Stimulated activated naive CD8-positive, alpha-beta T cell treated with anti-CD3 and anti-CD28 coated beads, Interleukin-15, Interleukin-2, amounts not matched to agents 100 U/mL and 50 U/mL, for 24 hours (primary cell): ENCODE data around the gene DHRS1.

Experiments
- ATAC-seq: fragments of 150-1000 bp; cut with Tn5 transposase; one replicate; pipeline ENCODE4 v1.10.0; 2021
- DNase-seq: peaks from one replicate; pipeline ENCODE4 v3.0.0; 2021

Gene DHRS1

GRCh38 chr14:24262821-24263733, 36.5 kb downstream of the DHRS1 start, which contains the start of gene TGM1:
TGM1 (minus strand) TSS chr14:24263177; CDS start chr14:24262352, 825 bp downstream.
- DNase-seq = no peak
- no peak for ATAC-seq

- no peak for ATAC-seq
Observed at GRCh38 chr14:24261969-24262327, 37.6 kb downstream of the DHRS1 start.

GRCh38 chr14:24261256-24261968, 38.2 kb downstream of the DHRS1 start:
- DNase-seq (no peak), ATAC-seq (no peak)

More at GRCh38 chr14:24261969-24262327, 37.6 kb downstream of the DHRS1 start:
- DNase-seq = no peak

GRCh38 chr14:24260780-24261157, 38.8 kb downstream of the DHRS1 start:
- no peak for DNase-seq
- ATAC-seq = no peak

- ATAC-seq = no peak
Observed at GRCh38 chr14:24260026-24260779, 39.4 kb downstream of the DHRS1 start.

GRCh38 chr14:24259282-24260025, 40.1 kb downstream of the DHRS1 start:
- DNase-seq = no peak
- no peak for ATAC-seq

More at GRCh38 chr14:24260026-24260779, 39.4 kb downstream of the DHRS1 start:
- no peak for DNase-seq

- DNase-seq (no peak), ATAC-seq (no peak)
Observed at GRCh38 chr14:24258548-24259265, 40.9 kb downstream of the DHRS1 start.

GRCh38 chr14:24258119-24258518, 41.5 kb downstream of the DHRS1 start:
- DNase-seq = no peak
- ATAC-seq = no peak

GRCh38 chr14:24256960-24257359, 42.6 kb downstream of the DHRS1 start:
- ATAC-seq (no peak), DNase-seq (no peak)

GRCh38 chr14:24255931-24256711, 43.5 kb downstream of the DHRS1 start:
- ATAC-seq (no peak), DNase-seq (no peak)

GRCh38 chr14:24255438-24255837, 44.1 kb downstream of the DHRS1 start:
- no peak for ATAC-seq
- DNase-seq = no peak

GRCh38 chr14:24254630-24255392, 44.8 kb downstream of the DHRS1 start:
- ATAC-seq (no peak), DNase-seq (no peak)

- DNase-seq = no peak
- ATAC-seq = no peak
Observed at GRCh38 chr14:24253936-24254335, 45.6 kb downstream of the DHRS1 start.

GRCh38 chr14:24252289-24253124, 47.1 kb downstream of the DHRS1 start:
- no peak for DNase-seq
- no peak for ATAC-seq

- ATAC-seq (no peak), DNase-seq (no peak)
Observed at GRCh38 chr14:24251880-24252288, 47.7 kb downstream of the DHRS1 start.

GRCh38 chr14:24250354-24250753, 49.2 kb downstream of the DHRS1 start:
- DNase-seq = no peak

GRCh38 chr14:24249230-24250021, 50.2 kb downstream of the DHRS1 start:
- DNase-seq = no peak
- ATAC-seq = no peak

More at GRCh38 chr14:24250354-24250753, 49.2 kb downstream of the DHRS1 start:
- ATAC-seq = no peak

- ATAC-seq (no peak), DNase-seq (no peak)
Observed at GRCh38 chr14:24247422-24247821, 52.2 kb downstream of the DHRS1 start.
